ENCODE measurements around the gene IPO4.

IPO4 gene

DNA sequence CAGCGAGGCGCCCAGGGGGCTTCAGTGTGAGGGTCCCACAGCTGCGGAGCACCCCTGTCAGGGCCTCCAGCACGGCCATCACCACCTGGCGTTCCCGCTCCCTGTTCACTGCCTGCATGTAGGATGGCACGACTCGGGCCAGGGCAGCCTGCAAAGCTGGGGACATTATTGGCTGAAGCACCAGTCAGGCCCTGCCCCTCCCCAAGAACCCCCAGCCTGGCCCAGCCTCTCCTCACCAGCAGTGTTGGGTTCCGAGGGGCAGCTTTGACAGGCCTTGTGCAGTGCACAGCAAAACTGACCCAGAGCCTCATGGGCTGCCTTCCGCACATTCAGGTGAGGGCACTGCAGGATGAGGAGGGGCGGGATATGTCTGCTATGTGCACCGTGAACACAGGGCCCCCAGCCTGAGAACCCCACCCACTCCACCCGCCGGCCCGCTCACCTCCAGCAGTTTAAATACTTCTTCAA, 5.6 kb downstream of the IPO4 start:
- no peak for TF ChIP-seq Cebpa-rat (IDR thresholded peaks at IDR 0.05)
- Histone ChIP-seq H3K27ac (no peak overlapping the region), H3K4me3 (no peak overlapping the region), H4K20me1 (peaks cover 0 to 98% (median 51%) of the 10 kb centered on the region in 11 experiments; a peak in 19 of 22 replicates), H3K4me1 (peaks cover 12 to 53% (median 46%) of the 10 kb centered on the region in 10 experiments), H3K9me3 (replicated peaks in 1 of 11) (no peaks in the 10 kb centered on the region), H3K27me3 (no peaks in the 10 kb centered on the region), H3K36me3 (peaks cover 82 to 94% (median 92%) of the 10 kb centered on the region in 11 experiments), H3K4me2 (no peak overlapping the region), H3K9ac (no peak overlapping the region)

DNA sequence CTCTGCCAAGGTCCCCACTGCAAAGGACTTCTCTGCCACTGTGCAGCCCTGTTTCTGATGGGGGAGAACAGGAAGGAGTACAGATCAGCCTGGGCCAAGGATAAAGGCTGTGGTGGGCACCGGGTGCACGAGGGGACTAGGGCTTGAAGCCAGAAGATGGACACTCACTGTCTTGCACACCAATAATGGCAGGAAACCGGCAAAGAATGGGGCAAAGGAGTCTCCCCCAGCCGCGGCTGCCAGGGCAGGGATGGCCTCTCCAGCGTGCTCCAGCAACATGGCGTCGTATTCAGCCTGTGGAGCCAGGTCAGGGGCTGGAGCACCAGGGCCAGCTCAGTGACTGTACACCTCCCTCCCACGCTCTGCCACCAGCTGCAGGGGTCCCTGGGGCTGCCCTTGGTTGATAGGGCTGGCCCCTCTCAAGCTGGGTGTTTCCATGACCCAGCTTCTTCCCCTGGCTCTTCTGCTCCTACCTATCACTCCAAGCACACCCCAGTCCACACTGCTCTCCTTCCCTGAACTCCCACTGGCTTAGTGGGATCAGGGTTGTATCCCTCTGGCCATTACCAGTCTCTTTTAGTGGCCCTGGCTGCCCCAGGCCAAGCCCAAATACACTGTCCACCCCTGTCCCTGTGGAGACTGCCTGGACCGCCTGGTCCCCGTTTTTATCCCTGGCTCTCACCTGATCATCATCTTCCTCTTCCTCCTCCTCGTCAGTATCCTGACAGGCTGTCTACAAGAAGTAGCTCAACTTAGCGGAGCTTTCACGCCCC, 6.3 kb downstream of the IPO4 start:
- TF ChIP-seq Cebpa-rat (IDR thresholded peaks at IDR 0.05): no peak
- no peak overlapping the region for H3K4me2 ChIP-seq

DNA sequence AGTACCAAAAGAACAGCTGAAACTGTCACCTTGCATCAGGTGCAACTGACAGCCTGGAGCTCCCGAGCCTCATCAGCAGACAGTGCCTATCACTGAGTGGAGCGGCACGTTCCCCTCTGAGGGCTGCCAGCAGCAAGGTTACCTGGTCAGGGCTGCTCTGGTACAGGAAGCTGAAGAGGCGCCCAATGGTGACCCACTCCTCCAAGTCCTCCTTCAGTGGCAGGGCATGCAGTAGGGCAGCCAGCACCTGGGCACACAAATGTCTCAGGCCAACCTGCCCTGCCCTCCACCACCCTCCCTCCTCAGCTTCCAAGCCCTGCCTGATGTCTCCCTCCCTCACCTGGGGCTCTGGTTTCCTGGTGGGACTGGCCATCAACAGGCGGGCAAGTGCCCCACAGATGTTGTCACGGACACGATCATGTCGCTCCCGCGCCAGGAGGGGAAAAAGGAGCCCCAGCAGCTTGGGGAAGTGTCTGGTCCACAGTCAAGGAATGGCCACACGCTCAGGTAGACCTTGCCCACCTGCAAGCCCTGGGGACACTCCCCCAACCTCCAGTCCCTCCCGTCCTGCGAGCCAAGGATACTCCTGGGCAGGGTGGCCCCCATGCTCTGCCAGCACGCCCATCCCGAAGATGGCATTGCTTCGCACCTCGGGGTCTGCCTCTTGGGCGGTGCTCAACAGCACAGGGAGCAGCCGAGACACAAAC, 7.1 kb downstream of the IPO4 start:
- Histone ChIP-seq H3K36me3 (peaks cover 92 to 100% (median 97%) of the 10 kb centered on the region in 11 experiments), H3K9me3 (replicated peaks in 1 of 11) (no peaks in the 10 kb centered on the region), H3K4me1 (peaks cover 0 to 37% (median 32%) of the 10 kb centered on the region in 10 experiments; a peak in 18 of 20 replicates), H3K27ac (no peak overlapping the region), H4K20me1 (peaks cover 0 to 91% (median 45%) of the 10 kb centered on the region in 11 experiments; a peak in 20 of 22 replicates), H3K27me3 (no peaks in the 10 kb centered on the region), H3K4me2 (no peak overlapping the region), H3K9ac (no peak overlapping the region; a peak in 1 of 22 replicates), H3K4me3 (no peak overlapping the region)
- no peak for TF ChIP-seq Cebpa-rat (IDR thresholded peaks at IDR 0.05)

More for the DNA sequence above, 6.3 kb downstream of the IPO4 start:
- peaks cover 89 to 100% (median 97%) of the 10 kb centered on the region in 11 experiments for H3K36me3 ChIP-seq
- H3K27me3 ChIP-seq: no peaks in the 10 kb centered on the region
- H3K27ac ChIP-seq: no peak overlapping the region
- no peaks in the 10 kb centered on the region for H3K9me3 ChIP-seq (replicated peaks in 1 of 11)
- no peak overlapping the region for H3K9ac ChIP-seq
- H4K20me1 ChIP-seq: peaks cover 0 to 92% (median 46%) of the 10 kb centered on the region in 11 experiments; a peak in 20 of 22 replicates
- H3K4me1 ChIP-seq: peaks cover 5 to 45% (median 39%) of the 10 kb centered on the region in 10 experiments
- H3K4me3 ChIP-seq: no peak overlapping the region

DNA sequence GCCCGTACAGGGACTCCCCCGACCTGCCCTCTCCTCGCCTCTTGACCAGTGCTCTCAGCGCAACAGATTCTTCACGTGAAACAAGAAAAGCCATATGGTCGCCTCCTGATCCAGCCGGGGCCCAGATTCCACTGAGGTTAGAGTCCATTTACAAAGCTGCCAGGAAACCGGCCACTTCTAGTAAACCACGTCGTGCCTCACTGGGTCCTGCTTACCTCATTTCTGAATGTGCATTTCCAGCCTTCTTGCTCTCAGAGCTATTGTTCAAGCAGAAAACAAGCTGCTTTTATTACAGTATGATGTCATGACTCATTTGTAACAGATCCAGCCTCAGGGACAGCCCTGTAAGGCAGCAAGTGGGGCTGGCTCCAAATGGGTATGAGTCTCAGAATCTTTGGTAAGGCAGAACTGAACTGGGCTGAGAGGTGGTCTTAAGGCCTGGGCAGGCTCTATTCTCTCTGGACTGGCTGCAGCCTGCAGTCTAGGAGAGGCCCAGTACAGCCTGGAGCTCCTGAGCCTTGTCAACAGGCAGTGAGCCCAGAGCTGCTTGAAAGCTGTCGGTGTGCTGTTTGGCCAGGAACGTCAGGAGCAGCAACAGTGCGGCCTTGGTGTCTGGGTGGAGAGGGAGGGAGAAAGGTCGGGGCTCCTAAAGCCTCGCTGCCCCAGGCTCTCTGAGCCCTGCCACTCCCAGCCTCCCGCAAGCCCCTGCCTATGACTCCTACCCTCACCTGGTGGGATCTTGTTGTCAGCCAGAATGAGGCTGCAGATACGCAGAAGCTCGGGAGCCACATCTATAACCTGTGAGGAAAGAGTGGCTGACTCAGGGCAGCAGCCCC, 8.4 kb downstream of the IPO4 start:
- no peak for TF ChIP-seq Cebpa-rat (IDR thresholded peaks at IDR 0.05)
- Histone ChIP-seq H3K9me3 (replicated peaks in 1 of 11) (no peaks in the 10 kb centered on the region), H3K4me1 (peaks cover 0 to 37% (median 31%) of the 10 kb centered on the region in 10 experiments; a peak in 18 of 20 replicates), H3K36me3 (peaks cover 81 to 97% (median 89%) of the 10 kb centered on the region in 11 experiments), H3K4me3 (no peak overlapping the region), H3K4me2 (peak overlapping the region in 9 of 11 experiments; percentile 41 to 75 (median 59); a peak in 18 of 22 replicates), H3K9ac (peak overlapping the region in 10 of 11 experiments; percentile 9 to 57 (median 38); a peak in 16 of 22 replicates), H3K27ac (peak overlapping the region in 7 of 11 experiments; percentile 21 to 63 (median 39); a peak in 13 of 22 replicates), H3K27me3 (no peaks in the 10 kb centered on the region), H4K20me1 (peaks cover 0 to 82% (median 45%) of the 10 kb centered on the region in 11 experiments; a peak in 20 of 22 replicates)

DNA sequence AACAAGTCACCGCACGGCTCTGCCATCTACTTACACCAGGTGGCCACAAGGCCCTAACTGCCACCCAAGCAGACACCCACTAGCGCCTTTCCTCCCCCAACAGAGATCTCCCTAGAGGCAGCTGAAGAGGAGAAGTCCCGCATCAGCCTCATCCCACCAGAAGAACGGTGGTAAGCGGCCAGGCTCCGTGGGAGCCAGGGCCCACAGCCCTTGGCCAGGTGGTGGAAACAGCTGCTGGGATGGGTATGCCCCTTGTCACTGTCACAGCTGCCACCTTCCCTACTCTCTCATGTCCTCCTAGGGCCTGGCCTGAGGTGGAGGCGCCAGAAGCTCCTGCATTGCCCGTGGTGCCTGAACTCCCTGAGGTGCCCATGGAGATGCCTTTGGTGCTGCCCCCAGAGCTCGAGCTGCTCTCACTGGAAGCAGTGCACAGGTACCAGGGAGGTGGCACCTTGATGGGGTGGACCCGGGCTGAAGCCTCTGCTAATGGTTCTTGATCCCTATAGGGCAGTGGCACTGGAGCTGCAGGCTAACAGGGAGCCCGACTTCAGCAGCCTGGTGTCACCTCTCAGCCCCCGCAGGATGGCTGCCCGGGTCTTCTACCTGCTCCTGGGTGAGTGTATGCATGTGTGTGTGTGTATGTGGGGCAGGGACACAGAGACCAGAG, 9.2 kb downstream of the IPO4 start:
- Histone ChIP-seq H3K36me3 (peaks cover 73 to 97% (median 81%) of the 10 kb centered on the region in 11 experiments), H3K27ac (peak overlapping the region in 7 of 11 experiments; percentile 21 to 63 (median 39); a peak in 11 of 22 replicates), H3K4me2 (peak overlapping the region in 10 of 11 experiments; percentile 3 to 75 (median 59); a peak in 18 of 22 replicates)

DNA sequence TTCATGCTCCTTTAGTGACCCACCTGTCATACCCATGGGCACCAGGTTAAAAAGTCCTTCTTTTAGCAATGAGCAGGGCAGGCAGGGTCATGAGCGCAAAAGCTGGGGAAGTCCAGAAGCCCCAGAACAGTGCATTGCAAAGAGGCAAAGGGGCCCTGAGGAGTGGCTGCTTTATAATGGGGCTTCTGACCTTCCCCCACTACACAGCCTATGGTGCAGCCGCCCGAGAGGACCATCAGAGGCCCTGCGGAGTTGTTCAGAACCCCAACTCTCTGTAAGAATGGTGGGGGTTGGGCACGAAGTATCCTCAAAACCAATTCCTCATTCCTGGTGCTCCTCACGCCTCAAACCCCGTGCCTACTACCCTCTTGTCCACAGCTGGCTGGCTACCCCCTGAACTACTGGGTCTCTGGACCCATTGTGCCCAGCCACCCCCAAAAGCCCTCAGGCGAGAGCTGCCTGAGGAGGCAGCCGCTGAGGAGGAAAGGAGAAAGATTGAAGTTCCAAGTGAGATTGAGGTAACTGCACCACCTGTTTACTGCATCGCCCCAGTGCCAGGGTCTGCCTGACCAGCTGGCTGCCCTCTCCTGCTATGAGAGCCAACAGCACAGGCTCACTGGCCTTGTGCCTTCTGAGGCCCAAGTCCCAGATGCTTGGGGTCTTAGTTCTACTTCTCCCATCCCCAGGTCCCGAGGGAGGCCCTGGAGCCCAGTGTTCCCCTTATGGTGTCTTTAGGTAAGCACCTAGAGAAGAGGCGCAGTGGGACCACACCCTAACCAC, 10.0 kb downstream of the IPO4 start:
- H3K4me2 ChIP-seq: peak overlapping the region in 10 of 11 experiments; percentile 3 to 75 (median 59); a peak in 17 of 22 replicates
- peaks cover 66 to 99% (median 75%) of the 10 kb centered on the region in 11 experiments for H3K36me3 ChIP-seq

More for the DNA sequence above, 9.2 kb downstream of the IPO4 start:
- no peaks in the 10 kb centered on the region for H3K27me3 ChIP-seq
- peaks cover 0 to 37% (median 31%) of the 10 kb centered on the region in 10 experiments; a peak in 18 of 20 replicates for H3K4me1 ChIP-seq
- H4K20me1 ChIP-seq: peaks cover 0 to 75% (median 45%) of the 10 kb centered on the region in 11 experiments; a peak in 20 of 22 replicates
- TF ChIP-seq Cebpa-rat (IDR thresholded peaks at IDR 0.05): no peak
- H3K9ac ChIP-seq: peak overlapping the region in 10 of 11 experiments; percentile 9 to 57 (median 38); a peak in 17 of 22 replicates
- H3K9me3 ChIP-seq (replicated peaks in 1 of 11): no peaks in the 10 kb centered on the region
- H3K4me3 ChIP-seq: peak overlapping the region in 1 of 10 experiments; percentile 3; a peak in 1 of 20 replicates

DNA sequence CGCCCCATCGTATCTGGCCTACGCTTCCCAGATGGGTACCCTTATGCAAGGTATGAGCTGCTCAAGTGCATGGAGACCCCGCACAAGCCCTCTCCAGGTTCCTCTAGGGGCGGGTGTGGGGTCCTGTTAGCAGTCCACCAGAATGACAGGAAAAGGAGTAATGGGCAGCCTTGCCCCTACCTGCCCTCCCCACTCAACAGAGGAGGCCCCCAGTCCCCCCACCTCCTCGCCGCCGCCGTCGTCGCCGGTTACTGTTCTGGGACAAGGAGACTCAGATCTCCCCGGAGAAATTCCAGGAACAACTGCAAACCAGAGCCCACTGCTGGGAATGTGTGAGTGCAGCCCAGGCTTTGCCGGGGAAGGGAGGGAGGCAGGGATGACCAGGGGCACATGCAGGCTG, 10.7 kb downstream of the IPO4 start:
- no peak overlapping the region for H3K27ac ChIP-seq
- H3K4me3 ChIP-seq: no peak overlapping the region
- H4K20me1 ChIP-seq: peaks cover 0 to 70% (median 45%) of the 10 kb centered on the region in 11 experiments; a peak in 21 of 22 replicates
- TF ChIP-seq Cebpa-rat (IDR thresholded peaks at IDR 0.05): no peak
- H3K27me3 ChIP-seq: peaks cover 0 to 1% (median 0%) of the 10 kb centered on the region in 11 experiments; a peak in 1 of 22 replicates
- peaks cover 59 to 100% (median 68%) of the 10 kb centered on the region in 11 experiments for H3K36me3 ChIP-seq
- H3K9me3 ChIP-seq (replicated peaks in 1 of 11): no peaks in the 10 kb centered on the region
- H3K9ac ChIP-seq: peak overlapping the region in 1 of 11 experiments; percentile 24; a peak in 1 of 22 replicates
- peaks cover 0 to 39% (median 31%) of the 10 kb centered on the region in 10 experiments; a peak in 18 of 20 replicates for H3K4me1 ChIP-seq
- H3K4me2 ChIP-seq: no peak overlapping the region

More for the DNA sequence above, 10.0 kb downstream of the IPO4 start:
- H3K4me3 ChIP-seq: no peak overlapping the region
- no peaks in the 10 kb centered on the region for H3K27me3 ChIP-seq
- peaks cover 0 to 70% (median 45%) of the 10 kb centered on the region in 11 experiments; a peak in 20 of 22 replicates for H4K20me1 ChIP-seq
- H3K9me3 ChIP-seq (replicated peaks in 1 of 11): no peaks in the 10 kb centered on the region
- peaks cover 0 to 37% (median 31%) of the 10 kb centered on the region in 10 experiments; a peak in 18 of 20 replicates for H3K4me1 ChIP-seq
- H3K9ac ChIP-seq: peak overlapping the region in 8 of 11 experiments; percentile 24 to 57 (median 36); a peak in 11 of 22 replicates
- no peak for TF ChIP-seq Cebpa-rat (IDR thresholded peaks at IDR 0.05)
- H3K27ac ChIP-seq: peak overlapping the region in 4 of 11 experiments; percentile 26 to 63 (median 48); a peak in 4 of 22 replicates
